Smooth muscle cell (in vitro differentiated cells): ENCODE measurements around the gene MARCHF2. TPM values are rescaled to one million over a fixed set of nuclear protein-coding genes. Genes with fewer than 3 reads are reported as not detected.

Experiments
- DNase-seq: peaks from one replicate; lab custom pipeline; 2025; ENCODE audit not compliant: unreplicated experiment; lab: John Stamatoyannopoulos, UW
- H2AFZ ChIP-seq: fragments of 200-600 bp; sonication (generic); 2 replicates; pipeline ENCODE4 v1.6.0; 2016; ENCODE audit warnings: antibody characterized with exemption, low read depth, mild to moderate bottlenecking
- H3F3A ChIP-seq: fragments of 200-600 bp; sonication (generic); 2 replicates; pipeline ENCODE4 v1.6.0; 2017; ENCODE audit warnings: antibody characterized with exemption, low read depth
- H3K27ac ChIP-seq: fragments of 200-600 bp; sonication (generic); 2 replicates; pipeline ENCODE4 v1.5.1; 2016; ENCODE audit warnings: low read depth, mild to moderate bottlenecking
- H3K27me3 ChIP-seq: fragments of 200-600 bp; sonication (generic); 2 replicates; pipeline ENCODE4 v1.6.1; 2016; ENCODE audit warnings: low read depth, mild to moderate bottlenecking
- H3K36me3 ChIP-seq: fragments of 200-600 bp; sonication (generic); 2 replicates; pipeline ENCODE4 v1.5.1; 2016; ENCODE audit warnings: low read depth
- H3K4me1 ChIP-seq: fragments of 200-600 bp; sonication (generic); 2 replicates; pipeline ENCODE4 v1.5.1; 2016; ENCODE audit warnings: low read depth
- H3K4me2 ChIP-seq: fragments of 200-600 bp; sonication (generic); 2 replicates; pipeline ENCODE4 v1.6.0; 2016; ENCODE audit warnings: mild to moderate bottlenecking
- H3K4me3 ChIP-seq: fragments of 200-600 bp; sonication (generic); 2 replicates; pipeline ENCODE4 v1.5.1; 2016; ENCODE audit warnings: mild to moderate bottlenecking
- H3K79me2 ChIP-seq: fragments of 200-600 bp; sonication (generic); 2 replicates; pipeline ENCODE4 v1.6.0; 2016; ENCODE audit warnings: low read depth, mild to moderate bottlenecking
- H3K9ac ChIP-seq: fragments of 200-600 bp; sonication (generic); 2 replicates; pipeline ENCODE4 v1.6.0; 2016; ENCODE audit warnings: low read depth
- H3K9me3 ChIP-seq: fragments of 200-600 bp; sonication (generic); replicated peaks from 2 replicates; pipeline ENCODE4 v1.5.1; 2016; ENCODE audit warnings: low read depth
- H4K20me1 ChIP-seq: fragments of 200-600 bp; sonication (generic); 2 replicates; pipeline ENCODE4 v1.6.0; 2016; ENCODE audit warnings: low read depth
- CTCF ChIP-seq: fragments of 200-600 bp; sonication (generic); IDR thresholded peaks from 2 replicates; pipeline ENCODE4 v1.5.1; 2017; ENCODE audit warnings: borderline replicate concordance, mild to moderate bottlenecking, antibody characterized with exemption; ENCODE audit not compliant: insufficient read depth, poor library complexity, severe bottlenecking
- WGBS: methylation state at CpG from one replicate; pipeline ENCODE4 v1.1.7; 2016; ENCODE audit warnings: low lambda C conversion rate; 5-methylcytosine and 5-hydroxymethylcytosine counted together
- polyA plus RNA-seq: library from polyadenylated mRNA; unstranded; fragments of >200 nt; fragmentation: Nextera tagmentation; extraction: Ambion mirVana; gene quantifications from 2 replicates; pipeline ENCODE4 v1.2.1, GENCODE V29; 2016
- total RNA-seq: library from RNA; depleted of rRNA; stranded (reverse); fragments of >200 nt; gene quantifications from 2 replicates; pipeline ENCODE4 v1.2.3, GENCODE V29; 2014

Gene MARCHF2
- total and polyA plus RNA-seq, 2 experiments from 2014 or later: 22.2 to 24.4 TPM

- no peak for DNase-seq
- Histone ChIP-seq H3F3A (no peaks in the 10 kb centered on the region), H3K9ac (no peak overlapping the region), H3K4me3 (no peak overlapping the region), H4K20me1 (peaks cover 13% of the 10 kb centered on the region), H3K4me1 (peaks cover 4% of the 10 kb centered on the region), H3K9me3 (no peaks in the 10 kb centered on the region), H3K4me2 (no peak overlapping the region), H3K27ac (no peak overlapping the region), H3K36me3 (no peaks in the 10 kb centered on the region), H3K79me2 (peaks cover 11% of the 10 kb centered on the region), H2AFZ (no peak overlapping the region), H3K27me3 (no peaks in the 10 kb centered on the region)
- 61% methylated on average over 4 of the region's 4 CpGs for WGBS
- no peak for TF ChIP-seq CTCF
These were observed 26.1 kb upstream of the MARCHF2 start for GRCh38 chr19:8386990-8387389.

DNA sequence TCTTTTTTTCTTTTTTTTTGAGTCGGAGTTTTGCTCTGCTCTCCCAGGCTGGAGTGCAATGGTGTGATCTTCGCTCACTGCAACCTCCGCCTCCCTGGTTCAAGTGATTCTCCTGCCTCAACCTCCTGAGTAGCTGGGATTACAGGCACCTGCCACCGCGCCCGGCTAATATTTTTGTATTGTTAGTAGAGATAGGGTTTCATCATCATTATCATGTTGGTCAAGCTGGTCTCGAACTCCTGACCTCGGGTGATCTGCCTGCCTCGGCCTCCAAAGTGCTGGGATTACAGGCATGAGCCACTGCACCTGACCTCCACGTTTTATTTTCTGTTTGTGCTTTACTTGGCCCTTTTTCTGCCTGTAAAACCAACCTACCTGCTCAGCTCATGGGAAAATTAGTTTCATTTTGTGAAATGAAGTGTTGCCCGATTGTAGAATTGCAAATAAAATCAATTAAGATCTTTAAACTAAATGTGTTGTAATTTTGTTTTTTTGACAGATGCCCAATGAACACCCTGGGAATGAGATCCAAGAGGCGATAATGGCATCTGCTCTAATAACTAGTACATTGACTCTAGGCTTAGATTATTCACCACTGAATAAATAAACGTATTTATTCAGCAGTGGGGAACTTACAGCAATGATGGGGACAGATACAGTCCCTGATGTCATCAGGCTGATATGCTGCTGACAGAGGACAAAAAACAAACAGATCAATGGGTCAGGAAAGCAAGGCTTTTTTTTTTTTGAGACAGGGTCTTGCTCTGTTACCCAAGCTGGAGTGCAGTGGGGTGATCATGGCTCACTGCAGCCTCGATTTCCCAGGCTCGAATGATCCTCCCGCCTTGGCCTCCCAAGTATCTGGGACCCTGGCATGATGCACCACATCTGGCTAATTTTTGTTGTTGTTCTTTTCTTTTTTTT is 25.2 kb upstream of the MARCHF2 start:
- no peaks in the 10 kb centered on the region for H3F3A ChIP-seq
- H2AFZ ChIP-seq: no peak overlapping the region
- peaks cover 22% of the 10 kb centered on the region for H4K20me1 ChIP-seq
- H3K27ac ChIP-seq: no peak overlapping the region
- no peak overlapping the region for H3K4me3 ChIP-seq
- no peak for TF ChIP-seq CTCF
- no peak overlapping the region for H3K9ac ChIP-seq
- no peaks in the 10 kb centered on the region for H3K36me3 ChIP-seq
- H3K27me3 ChIP-seq: no peaks in the 10 kb centered on the region
- peaks cover 21% of the 10 kb centered on the region for H3K79me2 ChIP-seq
- DNase-seq: no peak
- H3K4me2 ChIP-seq: no peak overlapping the region
- WGBS: 92% methylated on average over 16 of the region's 16 CpGs
- H3K9me3 ChIP-seq: no peaks in the 10 kb centered on the region
- peaks cover 4% of the 10 kb centered on the region for H3K4me1 ChIP-seq

- H3K79me2 ChIP-seq: peaks cover 27% of the 10 kb centered on the region
- no peak overlapping the region for H3K27ac ChIP-seq
- no peaks in the 10 kb centered on the region for H3K9me3 ChIP-seq
- H3K27me3 ChIP-seq: no peaks in the 10 kb centered on the region
- TF ChIP-seq CTCF: no peak
- H4K20me1 ChIP-seq: peaks cover 29% of the 10 kb centered on the region
- H3K9ac ChIP-seq: no peak overlapping the region
- peaks cover 4% of the 10 kb centered on the region for H3K4me1 ChIP-seq
- no peaks in the 10 kb centered on the region for H3F3A ChIP-seq
- H3K4me2 ChIP-seq: no peak overlapping the region
- DNase-seq: no peak
- WGBS: 50% methylated on average over 2 of the region's 2 CpGs
- no peak overlapping the region for H2AFZ ChIP-seq
- H3K4me3 ChIP-seq: no peak overlapping the region
- no peaks in the 10 kb centered on the region for H3K36me3 ChIP-seq
These were observed 24.5 kb upstream of the MARCHF2 start for GRCh38 chr19:8388612-8388958.
